Smooth muscle cell (in vitro differentiated cells): Measurements from ENCODE around the gene ZNF467. TPM values are rescaled to one million over a fixed set of nuclear protein-coding genes. Genes with fewer than 3 reads are reported as not detected.

Experiments used
- DNase-seq: peaks from one replicate; lab custom pipeline; 2025; ENCODE audit not compliant: unreplicated experiment; lab: John Stamatoyannopoulos, UW
- H2AFZ ChIP-seq: fragments of 200-600 bp; sonication (generic); 2 replicates; pipeline ENCODE4 v1.6.0; 2016; ENCODE audit warnings: antibody characterized with exemption, low read depth, mild to moderate bottlenecking
- H3F3A ChIP-seq: fragments of 200-600 bp; sonication (generic); 2 replicates; pipeline ENCODE4 v1.6.0; 2017; ENCODE audit warnings: antibody characterized with exemption, low read depth
- H3K27ac ChIP-seq: fragments of 200-600 bp; sonication (generic); 2 replicates; pipeline ENCODE4 v1.5.1; 2016; ENCODE audit warnings: low read depth, mild to moderate bottlenecking
- H3K27me3 ChIP-seq: fragments of 200-600 bp; sonication (generic); 2 replicates; pipeline ENCODE4 v1.6.1; 2016; ENCODE audit warnings: low read depth, mild to moderate bottlenecking
- H3K36me3 ChIP-seq: fragments of 200-600 bp; sonication (generic); 2 replicates; pipeline ENCODE4 v1.5.1; 2016; ENCODE audit warnings: low read depth
- H3K4me1 ChIP-seq: fragments of 200-600 bp; sonication (generic); 2 replicates; pipeline ENCODE4 v1.5.1; 2016; ENCODE audit warnings: low read depth
- H3K4me2 ChIP-seq: fragments of 200-600 bp; sonication (generic); 2 replicates; pipeline ENCODE4 v1.6.0; 2016; ENCODE audit warnings: mild to moderate bottlenecking
- H3K4me3 ChIP-seq: fragments of 200-600 bp; sonication (generic); 2 replicates; pipeline ENCODE4 v1.5.1; 2016; ENCODE audit warnings: mild to moderate bottlenecking
- H3K79me2 ChIP-seq: fragments of 200-600 bp; sonication (generic); 2 replicates; pipeline ENCODE4 v1.6.0; 2016; ENCODE audit warnings: low read depth, mild to moderate bottlenecking
- H3K9ac ChIP-seq: fragments of 200-600 bp; sonication (generic); 2 replicates; pipeline ENCODE4 v1.6.0; 2016; ENCODE audit warnings: low read depth
- H3K9me3 ChIP-seq: fragments of 200-600 bp; sonication (generic); replicated peaks from 2 replicates; pipeline ENCODE4 v1.5.1; 2016; ENCODE audit warnings: low read depth
- H4K20me1 ChIP-seq: fragments of 200-600 bp; sonication (generic); 2 replicates; pipeline ENCODE4 v1.6.0; 2016; ENCODE audit warnings: low read depth
- WGBS: methylation state at CpG from one replicate; pipeline ENCODE4 v1.1.7; 2016; ENCODE audit warnings: low lambda C conversion rate; 5-methylcytosine and 5-hydroxymethylcytosine counted together
- polyA plus RNA-seq: library from polyadenylated mRNA; unstranded; fragments of >200 nt; fragmentation: Nextera tagmentation; extraction: Ambion mirVana; gene quantifications from 2 replicates; pipeline ENCODE4 v1.2.1, GENCODE V29; 2016
- total RNA-seq: library from RNA; depleted of rRNA; stranded (reverse); fragments of >200 nt; gene quantifications from 2 replicates; pipeline ENCODE4 v1.2.3, GENCODE V29; 2014
- TF ChIP-seq, protein P1 (sequence below): fragments of 200-600 bp; sonication (generic); IDR thresholded peaks from 2 replicates; pipeline ENCODE4 v1.5.1; 2017; ENCODE audit warnings: borderline replicate concordance, mild to moderate bottlenecking, antibody characterized with exemption; ENCODE audit not compliant: insufficient read depth, poor library complexity, severe bottlenecking

Gene ZNF467, protein sequence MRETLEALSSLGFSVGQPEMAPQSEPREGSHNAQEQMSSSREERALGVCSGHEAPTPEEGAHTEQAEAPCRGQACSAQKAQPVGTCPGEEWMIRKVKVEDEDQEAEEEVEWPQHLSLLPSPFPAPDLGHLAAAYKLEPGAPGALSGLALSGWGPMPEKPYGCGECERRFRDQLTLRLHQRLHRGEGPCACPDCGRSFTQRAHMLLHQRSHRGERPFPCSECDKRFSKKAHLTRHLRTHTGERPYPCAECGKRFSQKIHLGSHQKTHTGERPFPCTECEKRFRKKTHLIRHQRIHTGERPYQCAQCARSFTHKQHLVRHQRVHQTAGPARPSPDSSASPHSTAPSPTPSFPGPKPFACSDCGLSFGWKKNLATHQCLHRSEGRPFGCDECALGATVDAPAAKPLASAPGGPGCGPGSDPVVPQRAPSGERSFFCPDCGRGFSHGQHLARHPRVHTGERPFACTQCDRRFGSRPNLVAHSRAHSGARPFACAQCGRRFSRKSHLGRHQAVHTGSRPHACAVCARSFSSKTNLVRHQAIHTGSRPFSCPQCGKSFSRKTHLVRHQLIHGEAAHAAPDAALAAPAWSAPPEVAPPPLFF
- 0.58 and 2.0 TPM in 2 replicates for total RNA-seq
- 6.8 and 8.2 TPM in 2 replicates for polyA plus RNA-seq

DNA sequence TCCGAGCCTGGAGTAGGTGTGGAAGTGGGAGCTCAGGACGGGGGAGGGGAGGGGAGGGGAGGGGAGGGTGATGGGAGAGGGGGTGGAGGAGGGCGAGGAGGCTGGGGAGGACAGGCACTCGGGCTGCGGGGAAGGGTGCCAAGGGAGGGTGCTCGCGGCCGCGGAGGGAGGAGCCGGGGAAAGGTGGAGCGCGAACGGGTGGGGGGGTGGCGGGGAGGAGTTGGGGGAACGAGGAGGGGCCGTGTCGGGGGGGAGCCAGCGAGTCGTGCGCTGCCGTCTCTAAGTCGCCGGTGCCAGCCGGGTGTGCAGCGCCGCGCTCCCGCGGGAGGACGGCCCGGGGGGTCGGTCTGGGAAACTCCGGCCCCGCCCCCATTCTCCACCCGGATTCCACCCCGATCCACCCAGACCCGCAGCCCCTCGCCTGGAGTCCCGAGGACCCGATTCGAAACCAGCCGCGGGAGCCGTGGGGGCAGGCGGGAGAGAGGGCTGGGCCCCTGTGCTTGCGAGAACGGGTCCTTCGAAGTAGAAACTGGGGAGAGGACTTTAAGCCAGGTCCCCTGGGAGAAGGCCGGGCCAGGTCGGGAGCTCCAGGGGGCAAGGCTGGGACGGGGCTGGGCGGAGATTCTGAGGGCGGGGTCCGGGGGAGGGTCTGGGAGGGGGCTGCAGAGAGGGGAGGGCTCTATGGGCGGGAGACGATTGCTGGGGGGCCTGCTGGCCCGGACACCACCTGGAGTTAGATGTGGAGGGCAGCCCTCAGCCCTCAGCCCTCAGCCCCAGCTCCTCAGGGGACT, at the start of gene ZNF467:
TSS of gene ZNF467 (minus strand) at position 143 of the 791 bp plus-strand sequence. CDS start 2,556 bp downstream, outside the sequence.
- H3K4me1 ChIP-seq: peaks cover 6% of the 10 kb centered on the region
- H3K4me3 ChIP-seq: peak within 1 kb of the TSS; percentile 70
- WGBS: 4% methylated on average over 34 of the region's 57 CpGs
- H3K9me3 ChIP-seq: no peaks in the 10 kb centered on the region
- DNase-seq: peak; percentile 36
- no peaks in the 10 kb centered on the region for H3K36me3 ChIP-seq
- TF ChIP-seq, protein P1, sequence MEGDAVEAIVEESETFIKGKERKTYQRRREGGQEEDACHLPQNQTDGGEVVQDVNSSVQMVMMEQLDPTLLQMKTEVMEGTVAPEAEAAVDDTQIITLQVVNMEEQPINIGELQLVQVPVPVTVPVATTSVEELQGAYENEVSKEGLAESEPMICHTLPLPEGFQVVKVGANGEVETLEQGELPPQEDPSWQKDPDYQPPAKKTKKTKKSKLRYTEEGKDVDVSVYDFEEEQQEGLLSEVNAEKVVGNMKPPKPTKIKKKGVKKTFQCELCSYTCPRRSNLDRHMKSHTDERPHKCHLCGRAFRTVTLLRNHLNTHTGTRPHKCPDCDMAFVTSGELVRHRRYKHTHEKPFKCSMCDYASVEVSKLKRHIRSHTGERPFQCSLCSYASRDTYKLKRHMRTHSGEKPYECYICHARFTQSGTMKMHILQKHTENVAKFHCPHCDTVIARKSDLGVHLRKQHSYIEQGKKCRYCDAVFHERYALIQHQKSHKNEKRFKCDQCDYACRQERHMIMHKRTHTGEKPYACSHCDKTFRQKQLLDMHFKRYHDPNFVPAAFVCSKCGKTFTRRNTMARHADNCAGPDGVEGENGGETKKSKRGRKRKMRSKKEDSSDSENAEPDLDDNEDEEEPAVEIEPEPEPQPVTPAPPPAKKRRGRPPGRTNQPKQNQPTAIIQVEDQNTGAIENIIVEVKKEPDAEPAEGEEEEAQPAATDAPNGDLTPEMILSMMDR: no peak
- H4K20me1 ChIP-seq: peaks cover 8% of the 10 kb centered on the region
- peaks cover 11% of the 10 kb centered on the region for H3K27me3 ChIP-seq
- H3K4me2 ChIP-seq: peak within 1 kb of the TSS; percentile 92
- H3K9ac ChIP-seq: no peak within 1 kb of the TSS
- no peak within 1 kb of the TSS for H3K27ac ChIP-seq
- no peaks in the 10 kb centered on the region for H3F3A ChIP-seq
- H2AFZ ChIP-seq: no peak within 1 kb of the TSS
- no peaks in the 10 kb centered on the region for H3K79me2 ChIP-seq

DNA sequence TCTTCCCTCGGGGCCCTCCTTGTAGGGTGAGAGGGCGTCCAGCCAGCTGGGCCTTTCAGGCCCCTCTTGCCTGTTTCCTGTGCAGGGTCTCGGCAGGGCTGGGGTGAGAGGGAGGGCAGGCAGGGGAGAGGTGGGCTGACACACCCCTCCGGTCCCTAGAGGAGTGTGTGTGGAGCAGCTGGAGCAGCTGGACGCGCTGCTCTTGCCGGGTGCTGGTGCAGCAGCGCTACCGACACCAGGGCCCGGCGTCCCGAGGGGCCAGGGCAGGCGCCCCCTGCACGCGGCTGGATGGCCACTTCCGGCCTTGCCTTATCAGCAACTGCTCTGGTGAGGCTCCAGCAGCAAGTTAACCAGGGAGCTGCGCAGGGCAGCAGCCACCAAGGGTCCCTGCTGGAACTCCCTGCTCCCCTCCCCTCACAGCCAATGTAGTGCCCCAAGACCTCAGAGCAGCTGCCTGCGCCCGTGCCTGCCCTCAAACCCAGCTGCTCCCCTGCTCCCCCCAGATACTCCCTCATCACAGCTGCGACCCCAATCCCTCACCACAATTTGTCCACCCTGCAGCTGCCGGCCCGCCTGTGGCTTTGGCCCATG, 49.1 kb upstream of the ZNF467 start:
- Histone ChIP-seq H3K27ac (no peak overlapping the region), H3K79me2 (no peaks in the 10 kb centered on the region)
- 87% methylated on average over 22 of the region's 22 CpGs for WGBS

DNA sequence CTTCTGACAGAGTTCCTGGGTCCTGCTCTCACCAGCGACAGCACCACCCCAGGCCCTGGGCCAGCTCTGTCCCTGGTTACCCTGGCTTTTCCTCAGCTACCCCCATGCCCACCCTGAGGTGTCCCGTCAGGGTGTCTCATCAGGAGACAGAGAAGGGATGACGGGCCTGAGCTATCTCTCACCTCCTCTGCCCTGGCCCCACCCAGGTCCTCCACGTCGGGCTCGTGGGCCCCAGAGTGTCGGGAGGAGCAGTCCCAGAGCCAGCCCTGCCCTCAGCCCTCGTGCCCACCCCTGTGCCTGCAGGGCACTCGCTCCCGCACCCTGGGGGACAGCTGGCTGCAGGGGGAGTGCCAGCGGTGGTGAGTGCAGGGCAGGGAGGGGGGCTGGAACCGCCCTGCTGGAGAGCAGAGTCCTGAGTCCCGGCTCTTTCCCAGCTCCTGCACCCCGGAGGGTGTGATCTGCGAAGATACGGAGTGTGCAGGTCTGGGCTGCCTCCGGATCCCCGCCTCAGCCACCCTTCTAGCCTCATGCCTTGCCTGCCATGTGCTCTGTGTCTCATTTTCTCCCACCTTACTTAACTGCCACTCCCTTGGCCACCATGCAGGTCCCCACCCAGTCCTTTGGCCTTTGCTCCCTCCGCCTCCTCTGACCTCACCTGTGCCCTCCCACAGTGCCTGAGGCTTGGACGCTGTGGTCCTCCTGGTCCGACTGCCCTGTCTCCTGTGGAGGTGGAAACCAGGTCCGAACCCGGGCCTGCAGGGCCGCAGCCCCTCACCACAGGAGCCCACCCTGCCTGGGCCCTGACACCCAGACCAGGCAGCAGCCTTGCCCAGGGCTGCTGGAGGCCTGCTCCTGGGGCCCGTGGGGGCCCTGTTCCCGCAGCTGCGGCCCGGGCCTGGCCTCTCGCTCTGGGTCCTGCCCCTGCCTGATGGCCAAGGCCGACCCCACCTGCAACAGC, 48.1 kb upstream of the ZNF467 start:
- Histone ChIP-seq H3K9me3 (no peaks in the 10 kb centered on the region), H3K79me2 (no peaks in the 10 kb centered on the region), H3K27me3 (no peaks in the 10 kb centered on the region), H3K9ac (no peak overlapping the region), H3K4me1 (no peaks in the 10 kb centered on the region), H4K20me1 (no peaks in the 10 kb centered on the region), H3K4me2 (no peak overlapping the region), H3K36me3 (no peaks in the 10 kb centered on the region), H2AFZ (no peak overlapping the region), H3K4me3 (no peak overlapping the region), H3K27ac (no peak overlapping the region), H3F3A (no peaks in the 10 kb centered on the region)
- TF ChIP-seq, protein P1: no peak
- no peak for DNase-seq
- WGBS: 91% methylated on average over 28 of the region's 30 CpGs

More for the DNA sequence above, 49.1 kb upstream of the ZNF467 start:
- no peaks in the 10 kb centered on the region for H4K20me1 ChIP-seq
- no peak for DNase-seq
- no peaks in the 10 kb centered on the region for H3F3A ChIP-seq
- H3K9ac ChIP-seq: no peak overlapping the region
- TF ChIP-seq, protein P1: no peak
- no peaks in the 10 kb centered on the region for H3K4me1 ChIP-seq
- H3K9me3 ChIP-seq: no peaks in the 10 kb centered on the region
- no peak overlapping the region for H2AFZ ChIP-seq
- no peak overlapping the region for H3K4me2 ChIP-seq
- H3K4me3 ChIP-seq: no peak overlapping the region
- no peaks in the 10 kb centered on the region for H3K27me3 ChIP-seq
- no peaks in the 10 kb centered on the region for H3K36me3 ChIP-seq
